ENCODE measurements around the gene THRB. TPM values are rescaled to one million over a fixed set of nuclear protein-coding genes. Genes with fewer than 3 reads are reported as not detected.

THRB gene
- total RNA-seq, 1 donor: 0.36 TPM

- H4K20me1 ChIP-seq (ENCODE audit: insufficient read depth, low read length): no peaks in the 10 kb centered on the region
Observed at GRCh38 chr3:24483873-24484272, 10.8 kb downstream of the THRB start.

GRCh38 chr3:24482096-24482705 is 12.4 kb downstream of the THRB start:
- no peak overlapping the region for H3K4me2 ChIP-seq (ENCODE audit: insufficient read depth, low read length)
- H3K79me2 ChIP-seq (ENCODE audit: insufficient read depth, low read length): no peaks in the 10 kb centered on the region
- no peaks in the 10 kb centered on the region for H3K36me3 ChIP-seq (ENCODE audit: insufficient read depth, low read length)
- H3K9me3 ChIP-seq (ENCODE audit: low read depth, low read length): no peaks in the 10 kb centered on the region
- H4K20me1 ChIP-seq (ENCODE audit: insufficient read depth, low read length): no peaks in the 10 kb centered on the region
- no peak overlapping the region for H2AFZ ChIP-seq (ENCODE audit: low read length)
- no peaks in the 10 kb centered on the region for H3K4me1 ChIP-seq (ENCODE audit: insufficient read depth, low read length)
- no peaks in the 10 kb centered on the region for H3K27me3 ChIP-seq (ENCODE audit: insufficient read depth, low read length)
- H3K27ac ChIP-seq (ENCODE audit: low read depth, low read length): no peak overlapping the region
- DNase-seq (ENCODE audit: insufficient read length, low spot score, missing footprints): no peak
- no peak overlapping the region for H3K4me3 ChIP-seq (ENCODE audit: insufficient read depth, low read length)
- no peak for TF ChIP-seq CTCF (IDR thresholded peaks at IDR 0.05; ENCODE audit: extremely low read depth, low read depth, low read length)

More at GRCh38 chr3:24483873-24484272, 10.8 kb downstream of the THRB start:
- Histone ChIP-seq H3K27me3 (ENCODE audit: insufficient read depth, low read length) (no peaks in the 10 kb centered on the region), H3K4me2 (ENCODE audit: insufficient read depth, low read length) (no peak overlapping the region), H2AFZ (ENCODE audit: low read length) (no peak overlapping the region), H3K36me3 (ENCODE audit: insufficient read depth, low read length) (no peaks in the 10 kb centered on the region), H3K4me3 (ENCODE audit: insufficient read depth, low read length) (no peak overlapping the region), H3K4me1 (ENCODE audit: insufficient read depth, low read length) (no peaks in the 10 kb centered on the region), H3K9me3 (ENCODE audit: low read depth, low read length) (no peaks in the 10 kb centered on the region), H3K27ac (ENCODE audit: low read depth, low read length) (no peak overlapping the region), H3K79me2 (ENCODE audit: insufficient read depth, low read length) (no peaks in the 10 kb centered on the region)
- no peak for DNase-seq (ENCODE audit: insufficient read length, low spot score, missing footprints)
- no peak for TF ChIP-seq CTCF (IDR thresholded peaks at IDR 0.05; ENCODE audit: extremely low read depth, low read depth, low read length)

- no peak overlapping the region for H3K4me2 ChIP-seq (ENCODE audit: insufficient read depth, low read length)
- no peak for DNase-seq (ENCODE audit: insufficient read length, low spot score, missing footprints)
- no peaks in the 10 kb centered on the region for H3K36me3 ChIP-seq (ENCODE audit: insufficient read depth, low read length)
- H3K4me1 ChIP-seq (ENCODE audit: insufficient read depth, low read length): no peaks in the 10 kb centered on the region
- H2AFZ ChIP-seq (ENCODE audit: low read length): no peak overlapping the region
- H3K27ac ChIP-seq (ENCODE audit: low read depth, low read length): no peak overlapping the region
- no peaks in the 10 kb centered on the region for H4K20me1 ChIP-seq (ENCODE audit: insufficient read depth, low read length)
- H3K4me3 ChIP-seq (ENCODE audit: insufficient read depth, low read length): no peak overlapping the region
- H3K9me3 ChIP-seq (ENCODE audit: low read depth, low read length): no peaks in the 10 kb centered on the region
- no peaks in the 10 kb centered on the region for H3K27me3 ChIP-seq (ENCODE audit: insufficient read depth, low read length)
- no peak for TF ChIP-seq CTCF (IDR thresholded peaks at IDR 0.05; ENCODE audit: extremely low read depth, low read depth, low read length)
- no peaks in the 10 kb centered on the region for H3K79me2 ChIP-seq (ENCODE audit: insufficient read depth, low read length)
Observed at GRCh38 chr3:24481193-24481592, 13.5 kb downstream of the THRB start.

- no peak overlapping the region for H3K4me2 ChIP-seq (ENCODE audit: insufficient read depth, low read length)
- no peaks in the 10 kb centered on the region for H3K36me3 ChIP-seq (ENCODE audit: insufficient read depth, low read length)
- no peaks in the 10 kb centered on the region for H3K4me1 ChIP-seq (ENCODE audit: insufficient read depth, low read length)
- H3K4me3 ChIP-seq (ENCODE audit: insufficient read depth, low read length): no peak overlapping the region
- no peaks in the 10 kb centered on the region for H3K9me3 ChIP-seq (ENCODE audit: low read depth, low read length)
- no peak overlapping the region for H2AFZ ChIP-seq (ENCODE audit: low read length)
- no peak for TF ChIP-seq CTCF (IDR thresholded peaks at IDR 0.05; ENCODE audit: extremely low read depth, low read depth, low read length)
- H3K27ac ChIP-seq (ENCODE audit: low read depth, low read length): no peak overlapping the region
- no peaks in the 10 kb centered on the region for H3K79me2 ChIP-seq (ENCODE audit: insufficient read depth, low read length)
- no peaks in the 10 kb centered on the region for H4K20me1 ChIP-seq (ENCODE audit: insufficient read depth, low read length)
- DNase-seq (ENCODE audit: insufficient read length, low spot score, missing footprints): no peak
- H3K27me3 ChIP-seq (ENCODE audit: insufficient read depth, low read length): no peaks in the 10 kb centered on the region
Observed at GRCh38 chr3:24480497-24480896, 14.2 kb downstream of the THRB start.

Data from osteoblast (primary cell).